ENCODE measurements around the gene KIF26B.

KIF26B gene

GRCh38 chr1:245177071-245177900 lies 22.5 kb downstream of the KIF26B start:
- no peak for TF ChIP-seq CTCF (IDR thresholded peaks at IDR 0.05; ENCODE audit: control insufficient read depth, insufficient read depth, low read depth, low read length, missing control alignments)
- no peak overlapping the region for H3K4me3 ChIP-seq (ENCODE audit: control insufficient read depth, low read depth, low read length)

GRCh38 chr1:245179706-245180105 lies 24.9 kb downstream of the KIF26B start:
- DNase-seq (ENCODE audit: low read depth) = no peak
- TF ChIP-seq CTCF (IDR thresholded peaks at IDR 0.05; ENCODE audit: control insufficient read depth, insufficient read depth, low read depth, low read length, missing control alignments) = no peak
- no peak overlapping the region for H3K4me3 ChIP-seq (ENCODE audit: control insufficient read depth, low read depth, low read length)

More at GRCh38 chr1:245177071-245177900, 22.5 kb downstream of the KIF26B start:
- DNase-seq (ENCODE audit: low read depth) = no peak

- no peak for TF ChIP-seq CTCF (IDR thresholded peaks at IDR 0.05; ENCODE audit: control insufficient read depth, insufficient read depth, low read depth, low read length, missing control alignments)
- DNase-seq (ENCODE audit: low read depth) = no peak
- H3K4me3 ChIP-seq (ENCODE audit: control insufficient read depth, low read depth, low read length) = no peak overlapping the region
These were observed 25.8 kb downstream of the KIF26B start for GRCh38 chr1:245180496-245181157.

GRCh38 chr1:245181158-245181517 lies 26.4 kb downstream of the KIF26B start:
- no peak for DNase-seq (ENCODE audit: low read depth)
- H3K4me3 ChIP-seq (ENCODE audit: control insufficient read depth, low read depth, low read length) = no peak overlapping the region
- TF ChIP-seq CTCF (IDR thresholded peaks at IDR 0.05; ENCODE audit: control insufficient read depth, insufficient read depth, low read depth, low read length, missing control alignments) = no peak

GRCh38 chr1:245182028-245182427 lies 27.2 kb downstream of the KIF26B start:
- TF ChIP-seq CTCF (IDR thresholded peaks at IDR 0.05; ENCODE audit: control insufficient read depth, insufficient read depth, low read depth, low read length, missing control alignments) = no peak
- no peak for DNase-seq (ENCODE audit: low read depth)
- H3K4me3 ChIP-seq (ENCODE audit: control insufficient read depth, low read depth, low read length) = no peak overlapping the region

GRCh38 chr1:245183429-245183828 lies 28.6 kb downstream of the KIF26B start:
- TF ChIP-seq CTCF (IDR thresholded peaks at IDR 0.05; ENCODE audit: control insufficient read depth, insufficient read depth, low read depth, low read length, missing control alignments) = no peak
- no peak for DNase-seq (ENCODE audit: low read depth)
- no peak overlapping the region for H3K4me3 ChIP-seq (ENCODE audit: control insufficient read depth, low read depth, low read length)

Measured in AG09309 (cell line).